K562 (cell line): Measurements from ENCODE around the gene DNAJC17. TPM values are rescaled to one million over a fixed set of nuclear protein-coding genes. Genes with fewer than 3 reads are reported as not detected.
A peak's percentile ranks its signal among the peaks of the same experiment; 100 is the strongest.

Experiments used
- ETV6 ChIP-seq, 3 experiments: fragments of 150-350 bp in 1 of 3; sonication (generic) in 1 of 3; formaldehyde crosslinking in 1 of 3; IDR thresholded peaks; 2 replicates each; pipeline versions ENCODE4 v1.6.1 to v1.8.0; 2014 to 2022; ENCODE audit warnings: borderline replicate concordance in 2 of 3, low read depth in 2 of 3, antibody characterized with exemption in 1 of 3, low read length in 1 of 3, mild to moderate bottlenecking in 1 of 3, missing genetic modification reagents in 1 of 3
- IRF2 ChIP-seq: sonication (generic); formaldehyde crosslinking; IDR thresholded peaks from 2 replicates; pipeline ENCODE4 v1.8.1; 2022; ENCODE audit warnings: mild to moderate bottlenecking, missing genetic modification reagents
- MAFF ChIP-seq: IDR thresholded peaks from 2 replicates; pipeline ENCODE4 v1.6.1; 2012; ENCODE audit warnings: low read length, improper control_type of control experiment
- STAG1 ChIP-seq: sonication (generic); formaldehyde crosslinking; IDR thresholded peaks from 2 replicates; pipeline ENCODE4 v1.5.0; 2020; ENCODE audit warnings: missing genetic modification reagents, borderline replicate concordance
- XRCC3 ChIP-seq: fragments of 450-650 bp; IDR thresholded peaks from 2 replicates; pipeline ENCODE4 v1.6.1; 2017; ENCODE audit warnings: mild to moderate bottlenecking, moderate library complexity
- ZNF143 ChIP-seq: sonication (generic); formaldehyde crosslinking; IDR thresholded peaks from 2 replicates; pipeline ENCODE4 v1.9.0; 2022; ENCODE audit warnings: mild to moderate bottlenecking, missing genetic modification reagents
- polyA plus RNA-seq, 8 experiments: library from polyadenylated mRNA; depleted of rRNA in 4 of 8; stranded (reverse) in 5 of 8; unstranded in 3 of 8; fragments of >200 nt; fragmentation: Nextera tagmentation in 2 of 8; fragmentation: Illumina TruSeq in 1 of 8; extraction: Ambion mirVana in 2 of 8; extraction: Trizol in 1 of 8; gene quantifications; 2 replicates each; pipeline versions ENCODE4 v1.2.1 to v1.2.3, GENCODE V29; 2011 to 2014; ENCODE audit warnings: inconsistent platforms in 1 of 8, missing spikeins in 1 of 8
- total RNA-seq, 7 experiments: library from RNA; depleted of rRNA in 6 of 7; stranded (reverse); fragments of >200 nt in 6 of 7; fragmentation: Illumina TruSeq in 2 of 7; extraction: Trizol in 2 of 7; gene quantifications; 2 replicates each; pipeline versions ENCODE4 v1.2.1 to v1.2.3, GENCODE V29; 2011 to 2021; ENCODE audit warnings: low replicate concordance in 1 of 7
- TF ChIP-seq, protein P1 (sequence below): sonication (generic); formaldehyde crosslinking; IDR thresholded peaks from 2 replicates; pipeline ENCODE4 v1.8.1; 2023; ENCODE audit warnings: mild to moderate bottlenecking, missing genetic modification reagents
- TF ChIP-seq, protein P2 (sequence below): fragments of 250-450 bp; sonication (Bioruptor Pico); IDR thresholded peaks from 2 replicates; pipeline ENCODE4 v1.8.0; 2021; ENCODE audit warnings: borderline replicate concordance, mild to moderate bottlenecking, moderate library complexity; ENCODE audit not compliant: poor library complexity, severe bottlenecking

Gene DNAJC17
- total and polyA plus RNA-seq, 9 of the 15 experiments (the other 6 are each of a cell fraction or from before 2014, with no cell fraction given) = 2.4 to 79.4 (median 44.2) TPM

DNA sequence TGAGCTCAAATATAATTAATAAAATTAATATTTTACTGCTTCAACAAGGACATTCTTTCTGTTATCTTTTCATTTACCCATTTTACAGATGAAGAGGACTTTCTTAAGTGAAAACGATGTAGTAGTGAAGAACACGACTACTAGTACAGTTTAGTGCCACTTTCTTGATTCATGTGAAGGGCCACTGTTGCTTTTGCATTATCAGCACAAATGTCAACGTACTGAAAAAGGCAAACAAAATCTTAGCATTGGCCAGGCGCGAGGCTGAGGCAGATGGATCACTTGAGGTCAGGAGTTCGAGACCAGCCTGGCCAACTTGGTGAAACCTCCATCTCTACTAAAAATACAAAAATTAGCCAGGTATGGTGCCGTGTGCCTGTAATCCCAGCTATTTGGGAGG is 11.8 kb upstream of the DNAJC17 start (continued):
- TF ChIP-seq, protein P1, sequence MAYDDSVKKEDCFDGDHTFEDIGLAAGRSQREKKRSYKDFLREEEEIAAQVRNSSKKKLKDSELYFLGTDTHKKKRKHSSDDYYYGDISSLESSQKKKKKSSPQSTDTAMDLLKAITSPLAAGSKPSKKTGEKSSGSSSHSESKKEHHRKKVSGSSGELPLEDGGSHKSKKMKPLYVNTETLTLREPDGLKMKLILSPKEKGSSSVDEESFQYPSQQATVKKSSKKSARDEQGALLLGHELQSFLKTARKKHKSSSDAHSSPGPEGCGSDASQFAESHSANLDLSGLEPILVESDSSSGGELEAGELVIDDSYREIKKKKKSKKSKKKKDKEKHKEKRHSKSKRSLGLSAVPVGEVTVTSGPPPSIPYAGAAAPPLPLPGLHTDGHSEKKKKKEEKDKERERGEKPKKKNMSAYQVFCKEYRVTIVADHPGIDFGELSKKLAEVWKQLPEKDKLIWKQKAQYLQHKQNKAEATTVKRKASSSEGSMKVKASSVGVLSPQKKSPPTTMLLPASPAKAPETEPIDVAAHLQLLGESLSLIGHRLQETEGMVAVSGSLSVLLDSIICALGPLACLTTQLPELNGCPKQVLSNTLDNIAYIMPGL (CRISPR knock-in tag) = no peak
- no peak for TF ChIP-seq STAG1
- TF ChIP-seq XRCC3 = no peak
- TF ChIP-seq, protein P2, sequence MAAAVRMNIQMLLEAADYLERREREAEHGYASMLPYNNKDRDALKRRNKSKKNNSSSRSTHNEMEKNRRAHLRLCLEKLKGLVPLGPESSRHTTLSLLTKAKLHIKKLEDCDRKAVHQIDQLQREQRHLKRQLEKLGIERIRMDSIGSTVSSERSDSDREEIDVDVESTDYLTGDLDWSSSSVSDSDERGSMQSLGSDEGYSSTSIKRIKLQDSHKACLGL (CRISPR knock-in tag) = no peak
- TF ChIP-seq ETV6 (IDR thresholded peaks at IDR 0.05; ENCODE audit: borderline replicate concordance in 1 of 2, low read depth in 2 of 2, low read length in 1 of 2) = no peak
- no peak for TF ChIP-seq ETV6 (CRISPR knock-in tag; IDR thresholded peaks at IDR 0.05; ENCODE audit: borderline replicate concordance)
- TF ChIP-seq IRF2 = no peak
- no peak for TF ChIP-seq ZNF143 (CRISPR knock-in tag)
- TF ChIP-seq MAFF = peak; percentile 70
